Astrocyte (in vitro differentiated cells and primary cell): ENCODE data around the gene KIRREL3. TPM values are rescaled to one million over a fixed set of nuclear protein-coding genes. Genes with fewer than 3 reads are reported as not detected.

Source experiments
- DNase-seq: peaks from one replicate; pipeline ENCODE4 v3.0.0-alpha.2; 2010; ENCODE audit warnings: low read depth
- FAIRE-seq: peaks from 2 replicates; lab custom pipeline; 2011; peaks lifted over from hg19 to GRCh38; lab: Jason Lieb, UNC
- H2AFZ ChIP-seq: 2 replicates; pipeline ENCODE4 v1.6.0; 2012; ENCODE audit warnings: low read depth, low read length, inconsistent platforms
- H3K27ac ChIP-seq: 2 replicates; pipeline ENCODE4 v1.5.1; 2011; ENCODE audit warnings: low read depth, low read length, inconsistent platforms
- H3K27me3 ChIP-seq: 2 replicates; pipeline ENCODE4 v1.6.0; 2011; ENCODE audit warnings: low read length, inconsistent platforms; ENCODE audit not compliant: insufficient read depth
- H3K36me3 ChIP-seq: 2 replicates; pipeline ENCODE4 v1.5.1; 2011; ENCODE audit warnings: low read length, inconsistent platforms; ENCODE audit not compliant: insufficient read depth
- H3K4me1 ChIP-seq: 2 replicates; pipeline ENCODE4 v1.5.1; 2011; ENCODE audit warnings: low read length, inconsistent platforms; ENCODE audit not compliant: insufficient read depth
- H3K4me2 ChIP-seq: 2 replicates; pipeline ENCODE4 v1.6.0; 2012; ENCODE audit warnings: low read length, inconsistent platforms
- H3K4me3 ChIP-seq: 2 replicates; pipeline ENCODE4 v1.5.1; 2011; ENCODE audit warnings: low read depth, mild to moderate bottlenecking, low read length, inconsistent platforms; ENCODE audit not compliant: insufficient read depth
- H3K79me2 ChIP-seq: 2 replicates; pipeline ENCODE4 v1.6.0; 2012; ENCODE audit warnings: mild to moderate bottlenecking, low read length, inconsistent platforms; ENCODE audit not compliant: insufficient read depth
- H3K9ac ChIP-seq: 2 replicates; pipeline ENCODE4 v1.6.0; 2012; ENCODE audit warnings: mild to moderate bottlenecking, low read length, inconsistent platforms
- H3K9me3 ChIP-seq: 2 replicates; pipeline ENCODE4 v1.5.1; 2012; ENCODE audit warnings: low read depth, mild to moderate bottlenecking, low read length, inconsistent platforms; ENCODE audit not compliant: insufficient read depth
- H4K20me1 ChIP-seq: 2 replicates; pipeline ENCODE4 v1.6.0; 2012; ENCODE audit warnings: low read length, inconsistent platforms; ENCODE audit not compliant: insufficient read depth
- H3K27ac Mint-ChIP-seq: one replicate; pipeline ENCODE4 v1.8.0; 2021; ENCODE audit warnings: mild to moderate bottlenecking, mixed read lengths; ENCODE audit not compliant: unreplicated experiment
- H3K27me3 Mint-ChIP-seq: one replicate; pipeline ENCODE4 v1.8.0; 2021; ENCODE audit warnings: low read depth, mixed read lengths; ENCODE audit not compliant: unreplicated experiment
- H3K36me3 Mint-ChIP-seq: one replicate; pipeline ENCODE4 v1.8.0; 2021; ENCODE audit warnings: low read depth, mixed read lengths; ENCODE audit not compliant: unreplicated experiment
- H3K4me1 Mint-ChIP-seq: one replicate; pipeline ENCODE4 v1.8.0; 2021; ENCODE audit warnings: low read depth, mixed read lengths; ENCODE audit not compliant: unreplicated experiment
- H3K4me3 Mint-ChIP-seq: one replicate; pipeline ENCODE4 v1.8.0; 2021; ENCODE audit warnings: mild to moderate bottlenecking, moderate library complexity, mixed read lengths; ENCODE audit not compliant: unreplicated experiment
- H3K9me3 Mint-ChIP-seq: one replicate; pipeline ENCODE4 v1.8.0; 2021; ENCODE audit warnings: mild to moderate bottlenecking, mixed read lengths; ENCODE audit not compliant: unreplicated experiment
- EZH2 ChIP-seq: IDR thresholded peaks from 2 replicates; pipeline ENCODE4 v1.6.1; 2012; ENCODE audit warnings: mild to moderate bottlenecking, low read length, inconsistent platforms; ENCODE audit not compliant: insufficient read depth
- total RNA-seq: library from RNA; stranded (reverse); gene quantifications from 2 replicates; pipeline ENCODE4 v1.2.1, GENCODE V29; 2021
- TF ChIP-seq, protein P1 (sequence below): IDR thresholded peaks from 2 replicates; pipeline ENCODE4 v1.5.1; 2011; ENCODE audit warnings: low read depth, mild to moderate bottlenecking, inconsistent platforms, low read length, moderate library complexity; ENCODE audit not compliant: insufficient read depth

The KIRREL3 gene
- total RNA-seq, 1 donor from 2014 or later = 0.91 TPM

- no peaks in the 10 kb centered on the region for H3K9me3 Mint-ChIP-seq
- FAIRE-seq = no peak
- H3K9ac ChIP-seq = no peak overlapping the region
- H3K9me3 ChIP-seq = no peaks in the 10 kb centered on the region
- no peak overlapping the region for H2AFZ ChIP-seq
- H3K27ac ChIP-seq = no peak overlapping the region
- H3K4me2 ChIP-seq = no peak overlapping the region
- H3K27ac Mint-ChIP-seq = no peak overlapping the region
- H3K27me3 Mint-ChIP-seq = peaks cover 29% of the 10 kb centered on the region
- peaks cover 16% of the 10 kb centered on the region for H3K4me1 ChIP-seq
- no peak overlapping the region for H3K4me3 Mint-ChIP-seq
- no peaks in the 10 kb centered on the region for H3K36me3 Mint-ChIP-seq
- H3K79me2 ChIP-seq = no peaks in the 10 kb centered on the region
- H3K4me1 Mint-ChIP-seq = no peaks in the 10 kb centered on the region
- no peaks in the 10 kb centered on the region for H4K20me1 ChIP-seq
- H3K36me3 ChIP-seq = no peaks in the 10 kb centered on the region
- no peak for DNase-seq
- H3K27me3 ChIP-seq = no peaks in the 10 kb centered on the region
- no peak overlapping the region for H3K4me3 ChIP-seq
- TF ChIP-seq, protein P1, sequence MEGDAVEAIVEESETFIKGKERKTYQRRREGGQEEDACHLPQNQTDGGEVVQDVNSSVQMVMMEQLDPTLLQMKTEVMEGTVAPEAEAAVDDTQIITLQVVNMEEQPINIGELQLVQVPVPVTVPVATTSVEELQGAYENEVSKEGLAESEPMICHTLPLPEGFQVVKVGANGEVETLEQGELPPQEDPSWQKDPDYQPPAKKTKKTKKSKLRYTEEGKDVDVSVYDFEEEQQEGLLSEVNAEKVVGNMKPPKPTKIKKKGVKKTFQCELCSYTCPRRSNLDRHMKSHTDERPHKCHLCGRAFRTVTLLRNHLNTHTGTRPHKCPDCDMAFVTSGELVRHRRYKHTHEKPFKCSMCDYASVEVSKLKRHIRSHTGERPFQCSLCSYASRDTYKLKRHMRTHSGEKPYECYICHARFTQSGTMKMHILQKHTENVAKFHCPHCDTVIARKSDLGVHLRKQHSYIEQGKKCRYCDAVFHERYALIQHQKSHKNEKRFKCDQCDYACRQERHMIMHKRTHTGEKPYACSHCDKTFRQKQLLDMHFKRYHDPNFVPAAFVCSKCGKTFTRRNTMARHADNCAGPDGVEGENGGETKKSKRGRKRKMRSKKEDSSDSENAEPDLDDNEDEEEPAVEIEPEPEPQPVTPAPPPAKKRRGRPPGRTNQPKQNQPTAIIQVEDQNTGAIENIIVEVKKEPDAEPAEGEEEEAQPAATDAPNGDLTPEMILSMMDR = no peak
- no peak for TF ChIP-seq EZH2
Measured at GRCh38 chr11:126581871-126582648, 418.5 kb downstream of the KIRREL3 start.

- FAIRE-seq (no peak), DNase-seq (no peak)
- Histone ChIP-seq H3K27me3 (no peaks in the 10 kb centered on the region), H3K9ac (no peak overlapping the region), H4K20me1 (no peaks in the 10 kb centered on the region), H3K9me3 (no peaks in the 10 kb centered on the region), H2AFZ (no peak overlapping the region), H3K36me3 (no peaks in the 10 kb centered on the region), H3K27ac (no peak overlapping the region), H3K4me1 (no peaks in the 10 kb centered on the region), H3K4me3 (no peak overlapping the region), H3K4me2 (no peak overlapping the region), H3K79me2 (no peaks in the 10 kb centered on the region)
- no peak overlapping the region for H3K4me3 Mint-ChIP-seq
- no peaks in the 10 kb centered on the region for H3K9me3 Mint-ChIP-seq
- no peak for TF ChIP-seq EZH2
- TF ChIP-seq, protein P1 = no peak
- H3K27me3 Mint-ChIP-seq = peaks cover 53% of the 10 kb centered on the region
- H3K27ac Mint-ChIP-seq = no peak overlapping the region
- peaks cover 2% of the 10 kb centered on the region for H3K4me1 Mint-ChIP-seq
- H3K36me3 Mint-ChIP-seq = no peaks in the 10 kb centered on the region
Measured at GRCh38 chr11:126578426-126578825, 422.1 kb downstream of the KIRREL3 start.

DNA sequence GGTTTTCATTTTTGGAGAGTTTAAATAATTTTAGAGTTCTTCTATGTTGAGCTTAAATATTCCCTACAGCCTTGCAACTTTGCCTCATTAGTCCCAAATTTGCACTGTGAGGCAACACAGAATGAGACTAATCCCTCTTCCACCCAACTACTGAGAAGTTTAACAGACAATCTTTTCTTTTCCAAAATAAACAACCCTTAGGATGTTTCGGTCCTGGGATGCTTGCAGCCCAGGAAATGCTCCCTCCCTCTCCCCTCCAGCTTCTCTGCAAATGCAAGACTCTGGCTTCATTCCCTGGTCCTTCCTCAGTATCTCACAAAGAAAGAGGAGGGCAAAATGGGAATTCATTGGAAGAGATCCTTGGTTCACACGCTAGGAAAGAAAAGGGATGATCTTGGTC lies 422.5 kb downstream of the KIRREL3 start:
- Histone ChIP-seq H3K27ac (no peak overlapping the region), H3K27me3 (no peaks in the 10 kb centered on the region), H3K4me2 (no peak overlapping the region), H3K9me3 (no peaks in the 10 kb centered on the region), H3K4me1 (no peaks in the 10 kb centered on the region), H3K9ac (no peak overlapping the region), H3K4me3 (no peak overlapping the region), H3K36me3 (no peaks in the 10 kb centered on the region), H3K79me2 (no peaks in the 10 kb centered on the region), H4K20me1 (no peaks in the 10 kb centered on the region), H2AFZ (no peak overlapping the region)
- no peak overlapping the region for H3K27ac Mint-ChIP-seq
- H3K36me3 Mint-ChIP-seq = no peaks in the 10 kb centered on the region
- H3K4me1 Mint-ChIP-seq = peaks cover 2% of the 10 kb centered on the region
- no peaks in the 10 kb centered on the region for H3K9me3 Mint-ChIP-seq
- no peak overlapping the region for H3K4me3 Mint-ChIP-seq
- TF ChIP-seq EZH2 = no peak
- TF ChIP-seq, protein P1 = no peak
- H3K27me3 Mint-ChIP-seq = peaks cover 52% of the 10 kb centered on the region
- DNase-seq (no peak), FAIRE-seq (no peak)
